Tibial nerve (tissue), 3 donors: ENCODE measurements around the gene RNF128.

Experiments used
- CTCF ChIP-seq, 5 experiments: fragments of 200-600 bp in 3 of 5; fragments of 450-650 bp in 2 of 5; sonication (generic) in 3 of 5; IDR thresholded peaks; one replicate each; pipeline ENCODE4 v1.5.1; 2016 to 2019; ENCODE audit warnings: antibody characterized with exemption in 5 of 5, mild to moderate bottlenecking in 3 of 5, moderate library complexity in 2 of 5
- POLR2A ChIP-seq, 2 donors: fragments of 450-650 bp; IDR thresholded peaks; one replicate each; pipeline ENCODE4 v1.6.1; 2017; ENCODE audit warnings: antibody characterized with exemption in 2 of 2, mild to moderate bottlenecking in 2 of 2, moderate library complexity in 2 of 2

GRCh38 chrX:106702636-106703035, 23.9 kb upstream of the RNF128 start:
- TF ChIP-seq CTCF (IDR thresholded peaks at IDR 0.05) (no peak), POLR2A (IDR thresholded peaks at IDR 0.05) (no peak)
